GM18951 (cell line): Measurements from ENCODE around the gene TMEM18.
"Not testable (repeated sequence)": the region's sequence is repeated elsewhere in the genome, so short reads cannot be mapped to it uniquely, and the experiment has no call there.

Experiments used
- POLR2A ChIP-seq: IDR thresholded peaks from 4 replicates; pipeline ENCODE4 v1.6.1; 2011; ENCODE audit warnings: mild to moderate bottlenecking; ENCODE audit not compliant: insufficient read length, insufficient read depth; ENCODE audit errors: extremely low read depth
- in situ Hi-C: fragments of 300-500 bp; cut with MboI; formaldehyde crosslinking; loops from one replicate; pipeline ENCODE4 v1.12.0; 2022; ENCODE audit warnings: low sequenced_read_pairs, mixed read lengths, inconsistent platforms; ENCODE audit not compliant: unreplicated experiment

The TMEM18 gene

DNA sequence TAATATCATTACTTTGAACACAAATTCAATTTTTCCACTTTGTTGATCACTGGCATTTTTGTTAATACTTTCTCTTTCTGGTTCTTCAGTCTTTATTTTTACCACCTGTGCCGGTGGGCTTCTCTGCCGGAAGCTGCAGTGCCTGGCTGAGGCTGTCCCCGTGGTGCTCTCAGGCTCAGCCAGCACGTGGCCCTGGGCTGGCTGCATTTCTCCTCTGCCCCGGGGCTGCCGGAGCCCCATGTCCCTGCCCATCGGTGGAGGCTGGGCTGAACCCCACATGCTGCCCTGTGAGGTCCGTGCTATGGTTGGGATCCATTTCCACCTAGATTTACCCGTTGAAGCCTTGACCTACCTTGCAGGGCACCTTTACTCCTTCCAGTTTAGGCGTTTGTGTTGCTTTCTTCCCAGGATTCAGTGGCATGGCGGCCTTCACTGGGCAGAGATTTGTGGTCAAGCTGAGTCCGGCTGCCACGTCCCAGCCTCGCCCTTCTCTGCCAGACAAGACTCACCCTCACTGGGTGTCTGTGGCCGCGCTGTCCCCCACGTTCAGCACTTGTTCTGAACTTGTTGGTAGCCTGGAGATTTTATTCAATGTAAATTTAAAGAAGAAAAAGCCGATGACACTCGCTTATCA is 12.8 kb upstream of the TMEM18 start:
- no peak for TF ChIP-seq POLR2A
- in situ Hi-C loops: no loop called here

DNA sequence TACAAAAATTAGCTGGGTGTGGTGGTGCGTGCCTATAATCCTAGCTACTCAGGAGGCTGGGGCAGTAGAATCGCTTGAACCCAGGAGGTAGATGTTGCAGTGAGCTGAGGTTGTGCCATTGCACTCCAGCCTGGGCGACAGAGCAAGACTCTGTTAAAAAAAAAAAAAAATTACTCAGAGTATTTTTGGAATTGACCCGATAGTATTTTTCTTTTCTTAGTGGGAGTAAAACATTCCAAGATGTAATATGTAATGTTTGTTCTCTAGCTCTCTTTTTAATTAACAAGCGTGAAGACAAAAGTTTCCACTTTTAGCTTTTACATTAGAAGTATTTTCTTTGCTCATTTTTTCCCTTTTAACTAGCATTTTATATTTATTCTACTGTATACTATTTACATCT is 12.0 kb upstream of the TMEM18 start:
- in situ Hi-C loops: no loop called here

DNA sequence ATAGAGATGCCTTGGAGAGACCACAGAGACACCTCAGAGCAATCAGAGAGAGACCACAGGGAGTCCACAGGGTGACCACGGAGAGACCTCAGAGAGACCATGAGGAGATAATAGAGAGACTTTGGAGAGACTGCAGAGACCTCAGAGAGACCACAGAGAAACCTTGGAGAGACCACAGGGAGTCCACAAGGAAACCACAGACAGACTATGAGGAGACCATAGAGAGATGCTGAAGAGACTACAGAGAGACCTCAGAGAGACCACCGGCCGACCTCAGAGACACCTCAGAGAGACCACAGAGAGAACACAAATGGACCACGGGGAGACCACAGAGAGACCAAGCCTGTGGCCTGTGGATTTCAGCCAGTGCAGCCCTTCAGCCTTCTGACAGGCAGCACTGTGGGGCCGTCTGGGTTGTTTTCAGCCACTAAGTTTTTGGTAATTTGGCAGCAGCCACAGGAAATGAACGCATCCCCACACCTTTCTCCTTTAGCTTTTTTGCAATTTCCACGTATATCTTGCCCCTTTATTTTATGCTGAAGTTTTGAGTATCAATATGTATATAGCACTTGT is 11.4 kb upstream of the TMEM18 start:
- in situ Hi-C loops: no loop called here
- no peak for TF ChIP-seq POLR2A

More for the DNA sequence above, 12.0 kb upstream of the TMEM18 start:
- no peak for TF ChIP-seq POLR2A

DNA sequence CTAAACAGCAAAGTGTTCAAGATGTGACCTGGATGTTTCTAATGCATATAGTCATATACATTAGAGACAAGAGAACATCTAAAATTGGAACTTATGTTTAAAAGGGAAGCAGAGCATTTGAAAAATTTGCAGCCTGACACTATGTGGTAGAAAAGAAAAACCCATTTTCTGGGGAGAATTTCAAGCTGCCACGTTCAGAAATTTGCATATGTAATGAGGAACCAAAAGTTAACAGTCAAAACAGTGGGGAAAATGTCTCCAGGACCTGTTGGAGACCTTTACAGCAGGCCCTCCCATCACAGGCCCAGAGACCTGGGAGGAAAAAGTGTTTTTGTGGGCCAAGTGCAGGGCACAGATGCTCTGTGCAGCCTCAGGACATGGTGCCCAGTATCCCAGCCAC is 8.2 kb upstream of the TMEM18 start:
- TF ChIP-seq POLR2A: no peak
- in situ Hi-C loops: no loop called here

DNA sequence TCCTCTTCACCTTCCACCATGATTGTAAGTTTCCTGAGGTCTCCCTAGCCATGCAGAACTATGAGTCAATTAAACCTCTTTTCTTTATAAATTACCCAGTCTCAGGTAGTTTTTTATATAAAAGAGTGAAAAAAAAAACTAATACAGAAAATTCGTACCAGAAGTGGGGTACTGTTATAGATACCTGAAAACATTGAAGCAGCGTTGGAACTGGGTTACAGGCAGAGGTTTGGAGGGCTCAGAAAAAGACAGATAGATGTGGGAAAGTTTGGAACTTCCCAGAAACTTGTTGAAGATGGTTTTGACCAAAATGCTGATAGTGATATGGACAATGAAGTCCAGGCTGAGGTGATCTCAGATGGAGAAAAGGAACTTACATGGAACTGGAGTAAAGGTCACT is 7.7 kb upstream of the TMEM18 start:
- in situ Hi-C loops: not testable (repeated sequence)

DNA sequence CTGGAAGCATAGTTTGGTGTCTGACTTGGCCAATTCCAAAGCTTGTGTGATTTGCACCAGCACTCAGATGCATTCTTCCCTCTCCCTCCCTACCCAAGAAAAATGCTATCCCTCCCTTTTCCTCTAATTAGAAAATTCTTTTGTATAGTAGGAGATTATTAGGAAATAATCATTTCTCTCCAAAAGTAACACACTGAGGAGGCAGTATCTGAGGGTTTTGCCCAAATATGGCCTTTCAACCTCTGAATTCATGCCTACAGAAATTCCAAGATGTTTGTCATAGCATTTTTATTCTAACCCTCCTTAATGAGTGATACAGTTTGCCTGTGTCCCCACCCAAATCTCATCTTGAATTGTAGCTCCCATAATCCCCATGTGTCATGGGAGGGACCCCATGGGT is 5.0 kb upstream of the TMEM18 start:
- in situ Hi-C loops: no loop called here
- no peak for TF ChIP-seq POLR2A

DNA sequence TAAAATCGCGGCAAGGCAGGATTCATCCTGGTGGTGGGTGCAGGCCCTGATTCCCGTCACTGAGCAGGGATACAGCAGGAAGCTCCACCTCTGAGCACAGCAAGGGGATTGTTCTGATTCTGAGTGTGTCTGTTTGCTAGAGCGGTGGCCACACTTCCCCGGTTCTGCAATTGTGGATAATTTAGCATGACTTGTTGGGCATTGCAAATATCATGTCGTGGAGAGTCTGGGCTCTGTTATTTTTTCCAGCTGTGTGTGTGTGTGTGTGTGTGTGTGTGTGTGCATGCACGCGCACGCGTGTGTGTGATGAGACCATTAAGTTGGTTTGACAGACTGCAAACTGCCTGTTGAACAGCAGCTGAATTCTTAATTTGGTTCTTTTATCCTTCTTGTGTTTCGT is 4.1 kb upstream of the TMEM18 start:
- no peak for TF ChIP-seq POLR2A
- in situ Hi-C loops: no loop called here

DNA sequence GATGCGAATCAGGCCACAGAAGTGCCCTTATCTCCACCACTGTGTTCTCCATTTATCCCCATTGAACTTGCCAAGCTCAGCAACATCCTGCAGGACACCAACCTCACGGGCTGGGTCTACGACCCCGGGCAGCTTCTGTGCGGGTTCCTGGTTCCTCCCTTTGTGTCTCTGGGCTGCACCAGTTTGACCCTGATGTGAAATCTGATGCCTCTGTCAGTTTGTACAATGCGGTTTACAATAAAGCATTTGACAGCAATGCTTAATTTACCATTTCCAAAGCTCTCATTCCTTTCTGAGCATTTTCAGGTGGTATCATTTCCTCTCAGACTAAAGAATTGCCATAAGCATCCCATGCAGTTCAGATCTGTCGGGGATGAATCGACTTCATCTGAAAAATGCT is 3.3 kb upstream of the TMEM18 start:
- in situ Hi-C loops: no loop called here
- no peak for TF ChIP-seq POLR2A

DNA sequence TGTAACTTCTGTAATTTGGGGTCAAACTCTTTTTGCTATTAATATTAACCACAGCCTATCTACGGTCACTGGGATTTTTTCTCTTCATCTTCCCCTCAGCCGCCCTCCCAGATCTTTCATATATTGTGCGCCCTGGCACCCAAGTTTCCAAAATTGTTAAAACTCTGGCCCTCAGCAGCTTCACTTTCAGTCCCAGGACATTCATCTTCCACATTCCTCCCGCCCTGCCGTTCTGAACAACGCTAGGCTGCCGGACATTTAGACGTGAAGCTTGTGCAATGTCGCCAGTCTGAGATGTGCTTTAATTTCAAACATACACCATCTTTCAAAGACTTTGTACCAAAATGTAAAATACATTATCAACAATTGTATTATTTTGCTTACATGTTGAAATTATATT is 1.8 kb upstream of the TMEM18 start:
- no peak for TF ChIP-seq POLR2A
- in situ Hi-C loops: no loop called here

DNA sequence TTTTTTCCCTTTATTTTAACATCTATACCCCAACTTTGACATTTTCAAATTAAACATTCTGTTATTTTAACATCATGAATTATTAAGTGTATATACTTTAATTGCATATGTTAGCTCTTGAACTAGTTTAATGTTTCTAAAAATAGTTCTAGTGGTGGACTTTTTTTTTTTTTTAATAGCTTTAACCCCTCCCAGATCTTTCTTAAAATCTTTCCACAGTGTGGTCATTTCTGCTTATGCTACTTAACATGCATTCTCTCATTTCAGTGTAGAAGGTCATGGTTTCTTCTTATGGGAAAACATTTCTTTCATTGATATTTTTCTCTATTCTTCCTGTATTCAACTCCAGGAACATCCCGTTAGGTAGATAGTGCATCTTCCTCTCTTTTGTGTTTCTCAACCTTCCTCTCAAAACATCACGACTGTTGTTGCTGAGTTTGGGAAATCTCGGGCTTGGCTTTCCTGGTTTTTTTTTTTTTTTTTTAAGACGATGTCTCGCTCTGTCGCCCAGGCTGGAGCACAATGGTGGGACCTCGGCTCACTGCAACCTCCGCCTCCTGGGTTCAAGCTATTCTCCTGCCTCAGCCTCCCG is 849 bp upstream of the TMEM18 start:
- in situ Hi-C loops: no loop called here
- no peak for TF ChIP-seq POLR2A

DNA sequence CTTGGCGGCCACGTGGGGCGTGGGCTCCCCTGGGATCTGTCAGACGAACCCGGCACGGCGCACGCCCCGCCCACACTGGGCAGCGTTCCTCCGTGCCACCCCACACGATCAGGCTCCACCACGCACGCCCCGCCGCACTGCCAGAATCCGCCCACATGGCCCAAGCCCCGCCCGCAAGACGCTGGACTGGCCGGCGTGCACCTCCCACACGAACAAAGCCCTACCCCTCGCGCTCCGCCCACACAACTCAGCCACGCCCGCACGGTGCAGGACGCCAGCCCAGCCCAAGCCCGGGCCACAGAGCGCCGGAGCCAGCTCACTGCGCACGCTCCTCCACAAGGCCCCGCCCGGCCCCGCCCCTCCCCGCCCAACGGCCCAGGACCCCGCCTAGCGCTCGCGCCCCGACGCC is 555 bp downstream of the TMEM18 start:
- in situ Hi-C loops: no loop called here
- TF ChIP-seq POLR2A: no peak

DNA sequence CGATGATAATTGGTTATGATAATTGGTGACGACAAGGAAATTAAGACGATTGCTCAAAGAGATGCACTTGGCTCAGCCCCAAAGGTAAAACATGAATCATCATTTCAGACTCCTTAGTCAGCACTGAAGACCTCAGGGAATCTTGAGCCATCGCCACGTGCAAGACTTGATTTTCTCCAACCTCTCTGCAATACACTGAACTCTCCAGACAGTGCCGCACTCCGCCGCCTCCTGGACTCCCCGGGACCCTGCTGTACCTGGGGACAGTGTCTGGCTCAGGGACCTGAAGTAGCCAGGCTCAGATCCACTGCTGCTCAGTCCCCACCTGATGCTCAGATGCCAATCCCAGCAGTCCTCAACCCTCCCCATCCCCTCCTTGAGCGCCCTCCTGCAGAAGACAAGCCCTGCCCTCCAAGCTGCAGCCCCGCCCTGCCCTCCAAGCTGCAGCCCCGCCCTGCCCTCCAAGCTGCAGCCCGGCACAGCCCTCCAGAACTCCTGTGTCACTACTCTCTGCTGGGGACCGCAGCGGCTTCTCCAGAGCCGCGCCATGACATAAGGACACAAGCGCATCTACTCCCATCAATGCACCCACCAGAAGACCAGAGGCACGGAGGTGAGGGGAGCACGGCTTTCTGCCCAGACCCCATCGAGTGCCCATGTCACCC is 1.1 kb downstream of the TMEM18 start:
- in situ Hi-C loops: no loop called here
- TF ChIP-seq POLR2A: no peak

DNA sequence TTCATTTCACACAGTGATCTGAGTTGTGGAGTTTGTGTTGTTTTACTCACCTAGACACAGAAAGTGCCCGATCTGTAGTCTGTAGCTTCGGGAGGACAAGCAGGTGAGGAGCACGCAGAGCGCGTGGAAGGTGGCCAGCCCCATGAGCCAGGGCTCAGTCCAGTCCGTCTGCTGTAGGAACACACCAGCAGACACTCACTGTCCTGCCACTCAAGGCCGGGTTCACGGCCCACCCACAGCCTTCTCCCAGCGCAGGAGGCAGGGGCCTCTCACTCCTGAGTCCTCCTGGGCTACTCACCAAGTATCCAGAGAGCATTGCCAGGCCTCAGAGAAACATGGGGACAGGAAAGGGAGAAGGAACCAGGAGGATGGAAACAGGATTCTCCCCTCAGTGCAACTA is 1.7 kb downstream of the TMEM18 start:
- TF ChIP-seq POLR2A: no peak
- in situ Hi-C loops: no loop called here

DNA sequence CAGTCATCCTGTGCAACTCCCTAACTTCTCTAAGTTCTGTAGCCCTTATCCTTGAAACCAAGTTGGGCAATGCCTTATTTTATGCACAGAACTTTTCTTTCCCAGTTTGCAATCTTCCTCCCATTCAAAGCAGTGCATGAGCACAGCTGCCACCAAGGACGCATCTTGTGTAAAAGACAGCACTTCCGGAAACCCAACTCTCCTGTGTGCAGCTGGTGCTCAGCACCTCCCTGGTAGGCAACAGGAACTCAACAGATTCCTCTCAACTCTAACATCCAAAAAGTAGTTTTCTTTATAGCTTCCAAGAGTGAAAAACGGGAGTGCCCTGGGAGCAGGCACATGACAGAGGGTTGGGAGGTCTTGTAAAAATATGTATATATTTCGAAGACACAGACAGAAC is 2.2 kb downstream of the TMEM18 start:
- in situ Hi-C loops: no loop called here
- no peak for TF ChIP-seq POLR2A
